GM12801 (cell line): Measurements from ENCODE around the gene LRP2BP.

Experiments
- TF ChIP-seq, protein P1 (sequence below): IDR thresholded peaks from one replicate; pipeline ENCODE4 v1.5.1; 2011; ENCODE audit warnings: control low read depth; ENCODE audit not compliant: insufficient read length; ENCODE audit errors: extremely low read depth

Gene LRP2BP

DNA sequence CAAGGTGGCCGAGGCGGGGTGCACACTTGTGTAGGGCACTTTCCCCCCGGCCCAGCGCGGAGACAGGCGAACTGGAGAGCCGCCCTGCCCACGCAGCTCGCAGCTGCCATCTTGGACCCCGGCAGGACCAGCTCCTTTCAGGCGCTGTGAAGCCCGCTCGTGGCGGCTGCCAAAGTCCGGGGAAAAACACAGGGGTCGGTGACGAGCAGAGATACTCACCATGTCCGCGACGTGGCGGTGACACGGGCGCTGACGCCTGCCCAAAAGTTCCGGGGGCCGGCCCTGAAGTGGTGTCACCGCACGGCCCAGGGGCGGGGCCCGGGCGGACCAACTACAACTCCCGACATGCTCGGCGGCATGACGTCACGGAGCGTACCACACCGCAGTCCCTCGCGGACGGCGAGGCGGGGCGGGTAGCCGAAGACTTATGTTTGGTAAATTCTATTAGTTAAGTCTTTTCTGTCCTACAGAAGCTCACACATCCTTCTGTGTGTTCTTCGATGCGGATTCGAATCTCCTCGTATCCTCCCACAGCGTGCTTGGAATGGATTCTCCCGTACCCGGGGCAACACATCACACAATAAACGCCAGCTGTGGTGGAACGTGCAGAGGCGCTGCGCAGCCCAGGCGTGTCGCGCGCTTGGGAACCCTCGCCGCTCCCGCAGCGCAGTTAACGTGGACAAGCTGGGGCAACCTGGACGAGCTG is 30.1 kb upstream of the LRP2BP start, which contains the start of gene UFSP2:
UFSP2 (minus strand) TSS at position 318 of the 706 bp plus-strand sequence; CDS start at position 222, 96 bp downstream.
- TF ChIP-seq, protein P1, sequence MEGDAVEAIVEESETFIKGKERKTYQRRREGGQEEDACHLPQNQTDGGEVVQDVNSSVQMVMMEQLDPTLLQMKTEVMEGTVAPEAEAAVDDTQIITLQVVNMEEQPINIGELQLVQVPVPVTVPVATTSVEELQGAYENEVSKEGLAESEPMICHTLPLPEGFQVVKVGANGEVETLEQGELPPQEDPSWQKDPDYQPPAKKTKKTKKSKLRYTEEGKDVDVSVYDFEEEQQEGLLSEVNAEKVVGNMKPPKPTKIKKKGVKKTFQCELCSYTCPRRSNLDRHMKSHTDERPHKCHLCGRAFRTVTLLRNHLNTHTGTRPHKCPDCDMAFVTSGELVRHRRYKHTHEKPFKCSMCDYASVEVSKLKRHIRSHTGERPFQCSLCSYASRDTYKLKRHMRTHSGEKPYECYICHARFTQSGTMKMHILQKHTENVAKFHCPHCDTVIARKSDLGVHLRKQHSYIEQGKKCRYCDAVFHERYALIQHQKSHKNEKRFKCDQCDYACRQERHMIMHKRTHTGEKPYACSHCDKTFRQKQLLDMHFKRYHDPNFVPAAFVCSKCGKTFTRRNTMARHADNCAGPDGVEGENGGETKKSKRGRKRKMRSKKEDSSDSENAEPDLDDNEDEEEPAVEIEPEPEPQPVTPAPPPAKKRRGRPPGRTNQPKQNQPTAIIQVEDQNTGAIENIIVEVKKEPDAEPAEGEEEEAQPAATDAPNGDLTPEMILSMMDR: no peak

DNA sequence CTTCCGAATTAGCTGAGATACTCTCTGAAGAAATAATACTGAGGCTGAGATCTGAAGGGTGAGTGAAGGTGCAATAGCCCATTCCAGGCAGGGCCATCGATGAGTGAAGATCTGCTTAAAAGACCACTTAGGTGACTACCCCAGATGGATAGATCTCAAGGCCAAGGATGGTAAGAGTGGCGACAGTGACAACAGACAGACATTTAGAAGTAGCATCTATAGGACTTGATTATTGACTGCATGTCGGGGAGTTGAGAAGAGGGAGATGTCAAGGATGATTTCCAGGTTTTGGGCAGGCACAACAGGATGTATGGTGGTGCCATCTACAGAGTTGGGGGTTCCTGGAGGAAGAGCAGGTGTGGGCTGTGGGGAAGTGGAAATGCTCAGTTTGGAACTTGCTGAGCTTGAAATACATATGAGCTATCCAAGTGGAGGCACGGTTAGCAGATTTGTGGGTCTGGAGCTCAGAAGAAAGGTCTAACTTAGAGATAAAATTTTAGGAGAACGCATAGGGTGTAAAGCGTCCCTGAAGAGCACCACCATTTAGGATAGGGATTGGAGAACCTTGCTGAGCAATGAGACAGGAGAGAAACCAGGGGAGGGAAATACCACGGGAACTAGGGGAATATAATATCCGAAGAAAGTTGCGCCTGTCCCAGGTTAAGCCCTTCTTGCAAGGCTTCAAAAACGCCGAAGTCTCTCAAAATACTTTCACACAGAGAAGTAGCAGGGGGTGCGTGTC is 29.4 kb upstream of the LRP2BP start:
- TF ChIP-seq, protein P1: no peak

- TF ChIP-seq, protein P1: no peak
These were observed 25.8 kb upstream of the LRP2BP start for GRCh38 chr4:185421366-185422124.

GRCh38 chr4:185416955-185417354 is 21.2 kb upstream of the LRP2BP start:
- TF ChIP-seq, protein P1: no peak

- TF ChIP-seq, protein P1: no peak
These were observed 16.7 kb upstream of the LRP2BP start for GRCh38 chr4:185412412-185412811.

GRCh38 chr4:185411849-185412248 is 16.1 kb upstream of the LRP2BP start:
- TF ChIP-seq, protein P1: no peak

GRCh38 chr4:185408432-185408831 is 12.7 kb upstream of the LRP2BP start:
- TF ChIP-seq, protein P1: no peak
